Colon (tissue), 2 donors: ENCODE data around the gene SLC7A6.

ENCODE experiments used
- FAIRE-seq: peaks from 2 replicates; lab custom pipeline; 2012; peaks lifted over from hg19 to GRCh38; lab: Jason Lieb, UNC
- donor health status: control.
- donor health status: control.

SLC7A6 gene

GRCh38 chr16:68264128-68265077 is at the start of gene SLC7A6:
Gene SLC7A6 (plus strand): TSS chr16:68264526. CDS start chr16:68274727, 10,201 bp downstream.
- no peak for FAIRE-seq

- no peak for FAIRE-seq
Observed at GRCh38 chr16:68214726-68215125, 49.6 kb upstream of the SLC7A6 start.

DNA sequence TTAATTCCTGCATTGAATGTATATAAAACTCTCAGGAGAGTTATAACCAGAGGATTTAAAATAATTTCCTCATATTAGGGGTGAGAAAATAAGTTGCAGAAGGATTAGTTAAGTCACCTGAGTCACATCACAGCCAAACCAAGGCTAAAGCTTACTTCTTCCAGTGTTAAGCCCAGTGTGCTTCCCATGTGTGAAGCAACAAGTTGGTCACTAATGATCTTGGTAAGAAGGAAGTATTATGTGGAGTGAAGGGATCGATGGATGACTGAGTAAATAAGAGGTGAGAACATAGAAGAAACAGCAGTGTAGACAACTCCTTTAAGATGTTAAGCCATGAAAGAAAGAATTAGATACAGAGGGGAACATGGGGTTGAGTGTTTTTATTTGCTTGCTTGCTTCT is 49.0 kb upstream of the SLC7A6 start:
- FAIRE-seq: no peak

DNA sequence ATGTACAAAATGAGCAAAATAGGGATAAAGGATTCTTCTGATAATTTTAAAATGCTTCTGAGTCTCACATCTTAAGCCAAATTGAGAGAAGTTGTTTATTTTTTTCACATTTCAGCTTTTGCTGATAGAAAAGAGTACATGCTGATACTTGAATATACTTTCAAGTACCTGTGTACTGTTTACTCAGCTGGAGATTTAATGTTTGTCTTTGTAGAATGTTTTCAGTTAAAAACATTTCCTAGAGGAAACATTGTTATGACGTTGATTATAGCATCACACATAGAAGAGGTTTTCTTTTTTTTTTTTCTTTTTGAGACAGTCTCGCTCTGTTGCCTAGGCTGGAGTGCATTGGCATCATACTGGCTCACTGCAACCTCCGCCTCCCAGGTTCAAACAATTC is 48.1 kb upstream of the SLC7A6 start:
- FAIRE-seq: no peak

DNA sequence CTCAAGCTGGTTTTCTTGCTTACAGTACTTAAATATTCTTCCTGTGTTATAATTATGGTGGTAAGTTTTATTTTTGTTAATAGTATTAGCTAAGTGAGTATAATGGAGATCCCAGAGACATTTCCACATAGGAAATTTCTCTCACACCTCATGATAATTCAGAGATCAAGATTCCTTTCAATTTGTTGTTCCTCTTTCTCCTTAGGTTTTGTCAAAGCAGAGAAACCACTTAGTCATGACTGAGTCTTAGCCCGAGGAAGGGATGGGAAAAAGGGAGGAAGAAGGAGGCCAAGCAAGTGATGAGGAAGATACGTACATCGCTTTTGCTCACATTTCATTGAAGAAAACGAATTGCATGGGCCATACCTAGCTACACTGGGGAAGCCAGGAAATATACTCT is 46.8 kb upstream of the SLC7A6 start:
- no peak for FAIRE-seq

- FAIRE-seq: no peak
Observed at GRCh38 chr16:68219725-68220351, 44.5 kb upstream of the SLC7A6 start.

DNA sequence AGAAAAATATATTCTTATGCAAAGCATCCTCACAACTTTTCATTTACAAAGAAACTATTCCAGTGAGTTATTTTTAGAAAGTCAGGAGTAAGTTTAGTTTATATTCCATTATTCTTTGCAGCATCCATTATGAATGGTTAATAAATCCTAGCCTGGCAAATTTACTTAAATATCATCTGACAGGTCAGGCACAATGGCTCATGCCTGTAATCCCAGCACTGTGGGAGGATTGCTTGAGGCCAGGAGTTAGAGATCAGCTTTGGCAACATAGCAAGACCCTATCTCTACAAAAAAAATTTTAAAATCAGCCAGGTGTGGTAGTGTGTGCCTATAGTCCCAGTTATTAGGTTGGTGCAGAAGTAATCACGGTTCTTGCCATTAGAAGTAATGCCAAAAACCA is 41.3 kb upstream of the SLC7A6 start:
- FAIRE-seq: no peak

- FAIRE-seq: no peak
Observed at GRCh38 chr16:68226116-68226515, 38.2 kb upstream of the SLC7A6 start.

GRCh38 chr16:68227183-68227793 is 37.0 kb upstream of the SLC7A6 start:
- no peak for FAIRE-seq

GRCh38 chr16:68227850-68228553 is 36.3 kb upstream of the SLC7A6 start:
- no peak for FAIRE-seq

- FAIRE-seq: no peak
Observed at GRCh38 chr16:68228652-68229051, 35.7 kb upstream of the SLC7A6 start.

DNA sequence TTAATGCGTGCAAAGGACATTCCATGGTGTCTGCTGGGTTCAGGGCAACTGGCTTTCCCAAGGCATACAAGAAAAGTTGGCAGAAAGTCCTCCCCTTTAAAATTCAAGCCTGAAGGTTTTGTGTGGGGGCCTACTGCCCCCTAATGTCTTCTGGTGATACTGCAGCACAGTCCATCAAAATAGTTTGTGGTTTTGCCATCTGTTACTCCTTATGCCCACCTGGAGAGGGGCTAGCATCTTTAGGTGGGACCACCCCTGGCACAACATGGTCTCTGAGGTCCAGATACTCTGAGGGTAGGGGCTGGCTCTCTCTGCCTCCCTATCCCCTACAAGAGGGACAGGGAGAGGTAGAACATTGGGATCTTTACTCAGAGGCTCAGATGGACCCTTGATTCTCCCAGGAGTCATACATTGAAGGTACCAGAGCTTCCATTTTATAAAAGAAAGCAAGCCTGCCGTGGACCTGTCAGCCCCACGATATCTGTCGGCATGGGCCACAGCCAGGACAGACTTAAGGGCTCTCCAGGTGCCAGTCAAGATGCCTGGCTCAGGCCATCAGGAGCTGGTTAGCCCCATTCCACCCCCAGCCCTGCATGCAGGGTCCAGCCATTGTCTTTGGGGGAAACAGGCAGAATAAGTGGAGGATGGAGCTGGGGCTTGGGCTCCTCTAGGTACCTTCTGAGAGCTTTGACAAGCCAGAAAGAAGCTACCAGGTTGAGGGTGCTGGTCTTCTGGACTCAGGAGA is 34.7 kb upstream of the SLC7A6 start:
- no peak for FAIRE-seq

GRCh38 chr16:68230176-68230571 is 34.2 kb upstream of the SLC7A6 start:
- FAIRE-seq: no peak

DNA sequence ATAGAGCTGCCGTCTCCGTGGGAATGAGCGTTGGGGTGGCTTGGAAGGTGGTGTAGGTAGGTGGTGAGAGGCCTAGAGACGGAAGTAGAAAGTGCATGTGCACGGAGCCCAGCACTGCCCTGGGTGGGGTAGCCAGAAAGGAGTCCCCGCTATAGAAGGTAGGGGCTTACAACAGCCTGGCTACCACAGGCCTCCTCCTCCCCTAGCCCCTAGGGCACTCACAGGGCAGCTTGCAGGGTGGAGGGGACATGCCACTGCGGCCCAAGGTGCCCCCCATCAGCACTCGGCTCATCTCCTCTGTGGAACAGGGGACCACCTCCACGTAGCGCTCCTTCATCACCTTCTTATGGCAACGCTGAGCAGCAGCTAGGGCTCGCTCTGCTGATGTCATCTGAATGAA is 33.4 kb upstream of the SLC7A6 start:
- no peak for FAIRE-seq

DNA sequence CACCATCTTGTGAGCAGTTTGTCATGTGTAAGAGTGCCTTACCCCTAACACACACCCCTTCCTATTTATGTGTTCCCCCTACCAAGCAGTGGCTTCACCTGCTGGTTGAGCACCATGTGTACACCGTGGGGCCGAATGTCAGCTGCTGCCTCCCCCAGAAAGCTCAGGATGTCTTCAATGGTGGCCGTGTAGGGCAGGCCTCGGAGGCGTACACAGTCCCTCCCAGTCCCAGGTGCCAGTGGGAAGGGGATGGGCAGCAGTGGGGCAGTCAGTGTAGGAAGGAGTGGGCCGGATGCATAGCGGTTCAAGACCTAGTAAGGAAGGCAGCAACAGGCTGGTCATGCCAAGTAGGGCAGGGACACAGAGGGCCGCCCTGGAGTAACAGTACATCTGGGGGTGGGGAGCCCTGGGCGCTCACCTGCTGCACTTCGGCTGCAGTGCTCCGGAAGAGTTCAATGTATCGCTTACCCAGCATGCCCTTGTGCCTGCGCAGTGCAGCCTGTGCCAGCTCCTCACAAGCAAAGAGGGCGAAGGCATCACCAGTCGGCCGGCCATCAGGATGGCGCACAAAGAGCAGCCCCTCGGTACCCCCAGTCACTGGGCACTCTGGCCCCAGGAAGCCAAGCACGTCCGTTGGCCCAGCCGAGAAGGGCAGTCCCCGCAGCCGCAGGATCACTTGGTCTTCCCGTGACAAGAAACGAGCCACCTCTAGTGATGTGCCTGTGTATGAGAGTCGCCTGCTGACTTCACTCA is 32.8 kb upstream of the SLC7A6 start:
- no peak for FAIRE-seq

GRCh38 chr16:68232335-68232734 is 32.0 kb upstream of the SLC7A6 start:
- FAIRE-seq: no peak

- no peak for FAIRE-seq
Observed at GRCh38 chr16:68233085-68233834, 31.1 kb upstream of the SLC7A6 start.

- FAIRE-seq: no peak
Observed at GRCh38 chr16:68233835-68234187, 30.5 kb upstream of the SLC7A6 start.

GRCh38 chr16:68234188-68235107 is 29.9 kb upstream of the SLC7A6 start:
- no peak for FAIRE-seq
